Gastroesophageal sphincter (tissue), 2 donors: ENCODE results near the gene ZIC4.

ENCODE experiments used
- EP300 ChIP-seq: sonication (generic); formaldehyde crosslinking; IDR thresholded peaks from one replicate; pipeline ENCODE4 v1.6.1; 2017; ENCODE audit warnings: antibody characterized with exemption, mild to moderate bottlenecking
- POLR2A ChIP-seq, 2 donors: fragments of 450-650 bp; IDR thresholded peaks; one replicate each; pipeline ENCODE4 v1.6.1; 2017; ENCODE audit warnings: antibody characterized with exemption in 2 of 2, mild to moderate bottlenecking in 2 of 2, moderate library complexity in 1 of 2
- POLR2AphosphoS5 ChIP-seq: sonication (generic); formaldehyde crosslinking; IDR thresholded peaks from one replicate; pipeline ENCODE4 v1.6.1; 2017; ENCODE audit warnings: antibody characterized with exemption

GRCh38 chr3:147401421-147401820 is 4.9 kb downstream of the ZIC4 start:
- TF ChIP-seq POLR2AphosphoS5 (no peak), EP300 (no peak), POLR2A (IDR thresholded peaks at IDR 0.05) (no peak)
